GM03348 (cell line): ENCODE measurements around the gene WNK1.
A peak's percentile ranks its signal among the peaks of the same experiment; 100 is the strongest.
"Not testable (repeated sequence)": the region's sequence is repeated elsewhere in the genome, so short reads cannot be mapped to it uniquely, and the experiment has no call there.

Experiments used
- DNase-seq: peaks from one replicate; pipeline ENCODE4 v3.0.0; 2012; ENCODE audit warnings: low spot score

WNK1 gene

DNA sequence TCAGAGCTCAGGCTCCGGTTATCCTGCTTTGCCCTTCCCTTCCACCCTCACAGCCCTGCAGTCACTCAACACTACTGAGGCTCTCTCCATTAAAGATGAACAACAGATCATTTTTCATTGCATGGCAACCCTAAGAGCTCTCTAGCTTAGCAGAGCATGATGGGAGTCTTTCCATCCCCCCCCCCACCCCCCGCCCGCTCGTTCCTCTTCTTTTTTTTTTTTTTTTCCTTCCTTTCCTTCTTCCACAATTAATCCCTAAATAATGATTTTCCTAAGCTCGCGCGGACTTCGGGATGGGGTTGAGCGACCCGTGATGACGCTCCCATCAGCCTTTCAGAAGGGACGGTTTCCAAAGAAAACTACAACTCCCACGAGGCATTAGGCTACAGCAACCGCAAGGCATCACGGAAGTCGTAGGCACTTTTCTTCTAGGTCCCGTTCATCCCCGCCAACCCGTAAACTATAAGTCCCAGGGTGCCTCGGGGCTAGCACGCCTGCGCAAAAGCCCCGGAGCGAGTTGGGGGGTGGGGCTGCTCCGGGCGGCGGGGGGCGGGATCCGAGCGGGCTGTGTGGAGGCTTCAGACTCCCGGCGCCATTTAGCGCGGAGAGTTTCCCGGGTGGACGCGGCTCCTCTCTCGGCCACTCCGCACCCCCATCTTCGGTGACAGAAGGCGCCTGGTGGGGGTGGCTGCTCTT is at the start of gene WNK1:
Gene WNK1, plus strand, starts transcription at position 581 of the 696 bp plus-strand sequence. CDS start 987 bp downstream, outside the sequence.
- DNase-seq, result peak; percentile 99

DNA sequence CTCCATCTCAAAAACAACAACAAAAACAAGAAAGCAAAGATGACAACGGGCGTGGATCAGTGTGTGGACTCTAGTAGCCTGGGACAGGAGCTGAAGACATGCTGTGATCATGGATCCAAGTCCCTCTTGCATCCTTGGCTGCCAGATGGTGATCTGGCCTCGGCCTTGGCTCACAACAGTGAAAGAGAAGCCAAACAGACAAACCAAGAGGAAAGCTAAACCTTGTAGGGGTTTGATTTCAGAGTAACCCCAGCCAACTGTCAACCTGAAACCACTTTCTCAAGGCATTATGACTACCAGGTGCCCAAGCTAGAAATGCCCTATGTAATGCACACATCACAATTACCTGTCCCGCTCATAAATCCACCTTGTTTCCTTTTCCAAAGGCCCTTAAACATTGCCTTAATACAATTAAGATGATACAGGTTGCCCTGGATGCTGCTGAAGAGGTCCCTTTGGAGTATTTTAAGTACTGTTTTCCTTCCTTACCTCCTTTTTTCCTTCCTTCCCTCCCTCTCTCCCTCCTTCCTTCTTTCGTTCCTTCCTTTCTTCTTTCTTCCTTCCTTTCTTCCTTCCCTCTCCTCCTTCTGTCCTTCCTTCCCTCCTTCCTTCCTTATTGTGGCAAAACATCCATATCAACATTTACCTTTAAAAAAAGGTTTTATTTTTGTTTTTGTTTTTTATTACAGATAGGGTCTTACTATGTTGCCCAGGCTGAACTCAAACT is 47.7 kb upstream of the WNK1 start:
- DNase-seq, result no peak

DNA sequence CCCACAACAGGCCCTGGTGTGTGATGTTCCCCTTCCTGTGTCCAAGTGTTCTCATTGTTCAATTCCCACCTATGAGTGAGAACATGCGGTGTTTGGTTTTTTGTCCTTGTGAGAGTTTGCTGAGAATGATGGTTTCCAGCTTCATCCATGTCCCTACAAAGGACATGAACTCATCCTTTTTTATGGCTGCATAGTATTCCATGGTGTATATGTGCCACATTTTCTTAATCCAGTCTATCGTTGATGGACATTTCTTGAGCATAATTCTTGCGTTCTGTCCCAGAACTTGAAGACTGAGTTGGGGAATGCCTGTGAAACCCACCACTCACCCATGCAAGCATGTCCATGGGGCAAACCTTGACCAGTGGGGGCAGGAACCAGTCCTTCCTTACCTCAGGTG is 44.3 kb upstream of the WNK1 start:
- DNase-seq, result not testable (repeated sequence)

DNA sequence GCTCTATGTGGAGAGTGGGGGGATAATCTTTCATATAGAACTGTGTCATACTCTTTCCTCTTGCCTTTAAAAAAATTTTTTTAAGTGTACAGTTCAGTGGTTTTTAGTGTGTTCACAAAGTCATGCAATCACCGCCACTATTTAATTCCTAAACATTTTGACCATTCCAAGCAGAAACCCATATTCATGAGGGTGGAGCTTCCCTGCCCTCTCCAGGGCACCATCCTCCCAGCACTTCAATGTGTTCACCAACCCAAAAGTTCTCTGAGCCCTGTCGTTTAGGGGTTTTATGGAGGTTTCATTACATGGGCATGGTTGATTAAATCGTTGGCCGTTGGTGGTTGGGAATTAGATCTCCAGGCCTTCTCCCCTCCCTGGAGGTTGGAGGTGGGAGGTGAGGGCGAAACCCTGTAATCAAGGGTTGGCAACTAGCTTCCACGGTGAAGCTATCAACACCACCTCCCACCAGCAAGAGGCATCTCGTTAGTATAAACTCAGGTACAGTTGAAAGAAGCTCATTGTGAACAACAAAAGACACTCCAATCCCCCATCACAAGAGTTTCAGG is 42.8 kb upstream of the WNK1 start:
- DNase-seq, result no peak

- DNase-seq, result no peak
Observed at GRCh38 chr12:712172-712863, 40.1 kb upstream of the WNK1 start.

GRCh38 chr12:713281-713875 is 39.0 kb upstream of the WNK1 start:
- DNase-seq, result no peak

DNA sequence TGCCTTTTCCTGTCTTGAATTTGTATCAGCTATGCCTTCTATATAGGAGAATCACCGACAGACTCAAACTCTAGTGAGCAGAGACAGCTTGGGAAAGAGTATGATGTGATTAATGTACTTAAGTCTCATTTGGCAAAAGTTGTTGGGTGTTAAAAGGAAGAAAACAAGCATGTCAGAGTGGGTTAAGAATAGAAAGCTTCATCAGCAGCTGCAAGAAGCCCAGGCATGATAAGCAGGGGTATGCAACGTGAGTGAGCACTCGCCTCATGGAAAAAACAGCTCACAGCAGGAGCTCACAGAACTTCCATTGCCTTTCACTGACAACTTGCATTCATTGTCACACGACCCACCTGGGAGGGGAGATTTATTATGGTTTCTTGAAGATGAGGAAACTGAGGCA is 35.9 kb upstream of the WNK1 start:
- no peak for DNase-seq

DNA sequence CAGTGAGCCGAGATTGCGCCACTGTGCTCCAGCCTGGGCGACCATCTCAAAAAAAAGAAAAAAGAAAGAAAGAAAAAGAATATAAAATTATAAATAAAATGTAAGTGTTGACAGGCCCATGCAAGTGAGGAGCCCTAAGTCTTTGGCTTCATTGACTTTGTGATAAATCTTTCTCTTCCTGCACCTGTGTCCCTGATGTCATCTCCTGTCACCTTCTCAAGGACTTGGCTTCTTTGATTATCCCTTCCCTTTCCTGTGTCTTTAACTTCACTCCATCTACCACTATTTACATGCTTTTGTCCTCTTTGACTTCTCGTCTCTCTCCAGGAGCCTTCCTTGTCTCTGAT is 33.6 kb upstream of the WNK1 start:
- DNase-seq, result no peak

- DNase-seq, result no peak
Observed at GRCh38 chr12:720231-720941, 32.0 kb upstream of the WNK1 start.

GRCh38 chr12:724194-724855 is 28.1 kb upstream of the WNK1 start:
- no peak for DNase-seq

DNA sequence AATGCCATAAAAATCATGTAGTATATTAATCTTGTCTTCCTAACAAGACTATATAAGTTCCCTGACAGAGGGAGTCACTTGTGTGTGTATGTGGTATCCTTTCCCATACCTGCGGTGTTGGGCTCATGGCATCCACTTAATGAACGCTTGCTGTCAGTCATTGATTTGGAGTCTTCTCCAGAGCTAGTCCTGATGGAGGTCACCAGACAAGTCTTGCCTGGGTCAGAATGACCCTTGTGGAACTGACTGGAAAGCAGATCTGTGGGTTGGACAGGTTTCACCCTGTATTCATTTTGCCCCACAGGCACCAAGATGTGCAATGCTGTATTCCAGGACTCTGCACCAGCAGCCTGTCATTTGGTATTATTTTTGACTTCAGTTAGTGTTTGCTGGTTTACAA is 27.3 kb upstream of the WNK1 start:
- DNase-seq, result no peak

GRCh38 chr12:726281-727140 is 25.9 kb upstream of the WNK1 start:
- no peak for DNase-seq

DNA sequence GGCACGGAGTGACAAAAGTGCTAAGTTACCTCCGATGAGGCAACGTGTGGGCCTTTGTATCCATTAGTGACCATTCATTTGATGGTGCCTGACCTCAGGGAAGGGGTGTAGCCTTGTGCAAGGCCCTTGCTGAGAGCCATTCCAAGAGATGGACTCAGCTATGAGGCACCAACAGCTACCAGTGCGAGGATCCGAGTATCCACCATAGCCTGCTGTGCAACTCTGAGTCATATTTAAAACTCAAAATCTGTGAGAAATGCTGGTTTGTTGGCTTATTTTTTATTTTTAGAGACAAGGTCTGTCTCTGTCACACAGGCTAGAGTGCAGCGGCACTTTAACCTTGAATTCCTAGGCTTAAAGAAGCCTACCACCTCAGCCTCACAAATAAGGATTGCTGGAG is 25.1 kb upstream of the WNK1 start:
- no peak for DNase-seq

DNA sequence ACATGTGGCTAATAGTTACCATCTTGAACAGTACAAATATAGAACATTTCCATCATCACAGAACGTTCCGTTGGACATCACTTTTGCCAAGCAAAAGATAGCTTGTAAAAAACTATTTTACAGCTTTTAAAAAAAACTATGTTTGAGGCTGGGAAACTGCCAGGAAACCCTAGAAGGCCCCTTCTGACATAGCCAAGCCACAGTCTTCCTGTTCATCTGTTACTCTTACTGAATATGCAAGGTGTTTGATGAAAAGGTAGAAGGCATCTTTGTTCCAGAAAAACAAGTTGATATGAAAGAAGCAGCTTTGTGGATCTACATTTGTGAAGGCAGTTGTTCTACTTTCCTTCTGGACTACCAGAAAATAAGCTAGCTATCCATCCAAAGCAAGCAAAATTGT is 23.6 kb upstream of the WNK1 start:
- no peak for DNase-seq

DNA sequence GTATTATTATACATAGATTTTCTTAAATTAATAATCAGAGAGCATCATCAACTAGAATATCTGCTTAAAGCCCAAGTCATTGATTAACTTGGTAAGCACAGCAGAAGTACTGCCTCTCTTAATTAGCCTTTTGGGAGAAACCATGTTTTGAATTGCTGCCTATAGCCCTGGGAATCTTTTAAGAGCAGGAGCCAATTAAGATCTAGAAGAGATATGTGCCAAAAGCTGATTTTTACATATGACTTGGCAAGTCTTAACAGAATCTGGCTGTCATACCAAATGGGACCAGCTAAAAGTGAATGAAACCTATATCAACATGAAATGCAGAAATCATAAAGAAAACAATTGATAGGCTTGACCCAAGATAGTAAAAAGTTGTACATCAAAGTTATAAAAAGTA is 23.2 kb upstream of the WNK1 start:
- no peak for DNase-seq

- no peak for DNase-seq
Observed at GRCh38 chr12:730550-730949, 21.8 kb upstream of the WNK1 start.

GRCh38 chr12:737122-737739 is 15.1 kb upstream of the WNK1 start:
- no peak for DNase-seq

- no peak for DNase-seq
Observed at GRCh38 chr12:738712-739111, 13.7 kb upstream of the WNK1 start.

DNA sequence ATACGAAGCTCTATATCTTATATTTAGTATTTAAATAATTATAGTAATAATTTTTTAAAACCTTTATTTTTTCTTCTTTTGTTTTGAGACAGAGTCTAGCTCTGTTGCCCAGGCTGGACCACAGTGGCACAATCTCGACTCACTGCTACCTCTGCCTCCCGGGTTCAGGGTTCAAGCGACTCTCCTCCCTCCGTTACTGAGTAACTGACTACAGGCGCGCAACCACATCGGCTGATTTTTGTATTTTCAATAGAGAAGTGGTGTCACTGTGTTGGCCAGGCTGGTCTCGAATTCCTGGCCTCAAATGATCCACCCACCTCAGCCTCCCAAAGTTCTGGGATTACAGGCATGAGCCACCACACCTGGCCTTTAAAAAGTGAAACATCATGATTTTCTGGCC is 13.0 kb upstream of the WNK1 start:
- no peak for DNase-seq

DNA sequence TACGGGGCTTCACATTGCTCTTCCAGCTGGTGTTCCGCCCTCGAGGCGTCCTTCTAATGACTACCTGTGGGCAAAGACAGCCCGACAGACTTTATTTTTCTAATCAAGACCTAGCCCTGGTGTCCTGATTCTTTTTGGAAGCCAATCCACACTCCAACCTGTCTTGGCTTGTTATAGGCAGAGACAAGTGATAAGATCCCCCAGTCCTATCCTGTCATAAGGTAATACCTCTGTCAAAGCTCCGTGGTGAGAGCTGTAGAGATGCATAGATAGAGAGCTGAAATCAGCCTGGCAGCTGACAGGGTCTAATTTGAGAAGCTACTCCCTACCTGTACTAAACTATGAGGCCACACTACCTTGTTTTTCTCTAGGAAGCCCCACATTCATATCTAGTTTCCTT is 11.5 kb upstream of the WNK1 start:
- no peak for DNase-seq
